IMR-90 (cell line): ENCODE data around the gene SOCS6.

Experiments
- CEBPB ChIP-seq: IDR thresholded peaks from 2 replicates; pipeline ENCODE4 v1.6.1; 2012; ENCODE audit warnings: low read depth, low read length, improper control_type of control experiment
- CTCF ChIP-seq: conservative IDR thresholded peaks from 2 replicates; pipeline ENCODE4 v1.5.1; 2012; ENCODE audit warnings: mild to moderate bottlenecking, low read depth, low read length, improper control_type of control experiment
- FOS ChIP-seq: fragments of 150-350 bp; IDR thresholded peaks from 2 replicates; pipeline ENCODE4 v1.6.1; 2016; ENCODE audit warnings: low read depth, low read length
- MAFK ChIP-seq: IDR thresholded peaks from 2 replicates; pipeline ENCODE4 v1.6.1; 2012; ENCODE audit warnings: low read depth, low read length, improper control_type of control experiment
- MXI1 ChIP-seq: IDR thresholded peaks from 2 replicates; pipeline ENCODE4 v1.6.1; 2012; ENCODE audit warnings: low read depth, mild to moderate bottlenecking, low read length, moderate library complexity, borderline replicate concordance
- POLR2A ChIP-seq: IDR thresholded peaks from 2 replicates; pipeline ENCODE4 v1.6.1; 2012; ENCODE audit warnings: mild to moderate bottlenecking, low read depth, low read length
- RAD21 ChIP-seq: IDR thresholded peaks from 2 replicates; pipeline ENCODE4 v1.6.1; 2012; ENCODE audit warnings: low read length, improper control_type of control experiment
- USF2 ChIP-seq: fragments of 150-350 bp; IDR thresholded peaks from 2 replicates; pipeline ENCODE4 v1.6.1; 2017; ENCODE audit warnings: mild to moderate bottlenecking, antibody characterized with exemption, low read length, low read depth

- no peak for TF ChIP-seq USF2
- TF ChIP-seq POLR2A, result no peak
- TF ChIP-seq MXI1, result no peak
- no peak for TF ChIP-seq CTCF
- no peak for TF ChIP-seq FOS
- TF ChIP-seq MAFK, result no peak
- no peak for TF ChIP-seq CEBPB
- TF ChIP-seq RAD21, result no peak
Measured at GRCh38 chr18:70376914-70377258, 88.0 kb downstream of the SOCS6 start.
